ENCODE results near the gene FUT7.

Gene FUT7

GRCh38 chr9:137026828-137027227 lies 5.1 kb downstream of the FUT7 start (continued):
- TF ChIP-seq EGR2 (tag by site-specific recombination; IDR thresholded peaks at IDR 0.05; ENCODE audit: low read depth) (no peak), ZNF341 (tag by site-specific recombination; IDR thresholded peaks at IDR 0.05; ENCODE audit: low read depth) (no peak), ZIC2 (tag by site-specific recombination; IDR thresholded peaks at IDR 0.05) (peak; percentile 76), ZBTB21 (tag by site-specific recombination; IDR thresholded peaks at IDR 0.05) (no peak), ZNF324 (tag by site-specific recombination; IDR thresholded peaks at IDR 0.05) (no peak), GFI1B (tag by site-specific recombination; IDR thresholded peaks at IDR 0.05) (no peak), GLI2 (tag by site-specific recombination; IDR thresholded peaks at IDR 0.05; ENCODE audit: borderline replicate concordance, low read depth) (no peak), ZNF221 (tag by site-specific recombination; IDR thresholded peaks at IDR 0.05; ENCODE audit: borderline replicate concordance) (no peak), ZBTB48 (tag by site-specific recombination; IDR thresholded peaks at IDR 0.05) (0 out of 2 replicates have a peak, but pooled peaks have one; percentile 33), ZNF211 (tag by site-specific recombination; IDR thresholded peaks at IDR 0.05; ENCODE audit: low read depth) (no peak), ZNF600 (tag by site-specific recombination; IDR thresholded peaks at IDR 0.05) (0 out of 2 replicates have a peak, but pooled peaks have one; percentile 15), ZNF830 (tag by site-specific recombination; IDR thresholded peaks at IDR 0.05; ENCODE audit: low read depth) (no peak), ZNF560 (tag by site-specific recombination; IDR thresholded peaks at IDR 0.05; ENCODE audit: borderline replicate concordance) (no peak)

- no peak overlapping the region for H3K27ac ChIP-seq (ENCODE audit: extremely low read depth, low read depth, low read length)
- TF ChIP-seq ZNF776 (tag by site-specific recombination; IDR thresholded peaks at IDR 0.05; ENCODE audit: borderline replicate concordance) (no peak), ZNF510 (tag by site-specific recombination; IDR thresholded peaks at IDR 0.05; ENCODE audit: insufficient replicate concordance) (no peak), ZNF501 (tag by site-specific recombination; IDR thresholded peaks at IDR 0.05) (no peak), ZBTB8A (tag by site-specific recombination; IDR thresholded peaks at IDR 0.05) (peak; percentile 50), ZNF530 (tag by site-specific recombination; IDR thresholded peaks at IDR 0.05; ENCODE audit: low read depth) (no peak), GLIS2 (tag by site-specific recombination; IDR thresholded peaks at IDR 0.05) (0 out of 2 replicates have a peak, but pooled peaks have one; percentile 58), ZXDB (tag by site-specific recombination; IDR thresholded peaks at IDR 0.05) (no peak), ZNF146 (tag by site-specific recombination; IDR thresholded peaks at IDR 0.05) (no peak), ZNF596 (tag by site-specific recombination; IDR thresholded peaks at IDR 0.05) (no peak), BCL11B (tag by site-specific recombination; IDR thresholded peaks at IDR 0.05; ENCODE audit: low read depth) (peak; percentile 58; the same call in 1 of the 2 replicates)
- peaks cover 0 to 4% of the 10 kb centered on the region in 2 experiments; a peak in 1 of 3 replicates for H3K36me3 ChIP-seq (ENCODE audit: control insufficient read depth in 2 of 2, insufficient read depth in 1 of 2, low read length in 2 of 2)
- H3K9me3 ChIP-seq (ENCODE audit: control insufficient read depth, insufficient read depth, low read depth, low read length): no peaks in the 10 kb centered on the region
- POLR2A ChIA-PET: interaction anchor here (0.5 to 1.9 kb wide), 4 partner anchors 9 to 204 kb away, joined by 3 to 6 read pairs (median 4); partner anchors contain the start of gene PAXX
- no peak overlapping the region for H3K4me3 ChIP-seq (ENCODE audit: low read depth, low read length)
- H3K4me1 ChIP-seq (ENCODE audit: control insufficient read depth, insufficient read depth, low read length): peaks cover 2% of the 10 kb centered on the region; the same call in 1 of the 2 replicates
- CTCF ChIA-PET: interaction anchor here (0.7 to 5.8 kb wide), 12 partner anchors 8 to 239 kb away, joined by 3 to 86 read pairs (median 6); partner anchors contain the start of genes FBXW5, SAPCD2 and TMEM141
Observed at GRCh38 chr9:137026384-137026783, 5.5 kb downstream of the FUT7 start.

- no peaks in the 10 kb centered on the region for H3K9me3 ChIP-seq (ENCODE audit: control insufficient read depth, insufficient read depth, low read depth, low read length)
- ChIA-PET POLR2A (interaction anchor here (1.0 to 1.9 kb wide), 3 partner anchors 9 to 61 kb away, joined by 4 to 6 read pairs (median 4); partner anchors contain the start of gene PAXX), CTCF (interaction anchor here (0.9 to 5.8 kb wide), 6 partner anchors 10 to 81 kb away, joined by 3 to 86 read pairs (median 13); partner anchors contain the start of genes FBXW5 and SAPCD2)
- peaks cover 0 to 8% of the 10 kb centered on the region in 2 experiments; a peak in 1 of 3 replicates for H3K36me3 ChIP-seq (ENCODE audit: control insufficient read depth in 2 of 2, insufficient read depth in 1 of 2, low read length in 2 of 2)
- peaks cover 2% of the 10 kb centered on the region; the same call in 1 of the 2 replicates for H3K4me1 ChIP-seq (ENCODE audit: control insufficient read depth, insufficient read depth, low read length)
- H3K27ac ChIP-seq (ENCODE audit: extremely low read depth, low read depth, low read length): no peak overlapping the region
- H3K4me3 ChIP-seq (ENCODE audit: low read depth, low read length): no peak overlapping the region
- TF ChIP-seq RBAK (tag by site-specific recombination; IDR thresholded peaks at IDR 0.05) (no peak), ZEB2 (tag by site-specific recombination; IDR thresholded peaks at IDR 0.05) (no peak), PRDM6 (tag by site-specific recombination; IDR thresholded peaks at IDR 0.05) (no peak), ZFHX2 (tag by site-specific recombination; conservative IDR thresholded peaks at IDR 0.05) (peak; percentile 54), SCRT2 (tag by site-specific recombination; IDR thresholded peaks at IDR 0.05) (peak; percentile 71), ZNF544 (tag by site-specific recombination; IDR thresholded peaks at IDR 0.05) (no peak), SETDB1 (IDR thresholded peaks at IDR 0.05; ENCODE audit: insufficient read length, low read length) (no peak), HIC1 (tag by site-specific recombination; IDR thresholded peaks at IDR 0.05) (peak; percentile 77; the same call in 1 of the 2 replicates), ZNF221 (tag by site-specific recombination; IDR thresholded peaks at IDR 0.05; ENCODE audit: borderline replicate concordance) (no peak), ZNF670 (tag by site-specific recombination; IDR thresholded peaks at IDR 0.05; ENCODE audit: low read depth) (no peak), EGR2 (tag by site-specific recombination; IDR thresholded peaks at IDR 0.05; ENCODE audit: low read depth) (0 out of 2 replicates have a peak, but pooled peaks have one; percentile 15)
Observed at GRCh38 chr9:137025517-137025966, 6.3 kb downstream of the FUT7 start.

All from HEK293 (cell line).